HepG2 (cell line): ENCODE measurements around the gene XRCC1. TPM values are rescaled to one million over a fixed set of nuclear protein-coding genes. Genes with fewer than 3 reads are reported as not detected.

Experiments
- ATAC-seq: fragments of 200-7000 bp; cut with Tn5 transposase; 3 replicates; pipeline ENCODE4 v1.9.1; 2020; ENCODE audit warnings: mild to moderate bottlenecking, moderate library complexity
- BruUV-seq: library from RNA; stranded (reverse); fragments of 400-500 nt; replicated peaks from 2 replicates; lab custom pipeline; 2021; lab: Mats Ljungman, UMichigan
- CTCF ChIA-PET: fragments of 300-600 bp; formaldehyde crosslinking; extraction: SDS; loops from one replicate; lab custom pipeline; 2021; ENCODE audit warnings: low total read pairs, inconsistent platforms, low intra/inter-chr PET ratio; lab: Yijun Ruan, JAX
- POLR2A ChIA-PET: fragments of 350-600 bp; sonication (Branson Sonifier 250); formaldehyde crosslinking; loops from one replicate; lab custom pipeline; 2020; ENCODE audit warnings: antibody characterized with exemption, inconsistent platforms; lab: Yijun Ruan, JAX
- DNase-seq: peaks from one replicate; pipeline ENCODE4 v3.0.0-alpha.2; 2015; ENCODE audit warnings: low spot score
- FAIRE-seq: peaks from 3 replicates; lab custom pipeline; 2011; peaks lifted over from hg19 to GRCh38; lab: Jason Lieb, UNC
- H2AFZ ChIP-seq: one replicate; pipeline ENCODE4 v1.6.1; 2011; ENCODE audit warnings: low read length, inconsistent platforms
- H3K27ac ChIP-seq: fragments of 300-600 bp; 3 replicates; pipeline ENCODE4 v1.8.0; 2011; ENCODE audit warnings: mixed run types, mild to moderate bottlenecking, mixed read lengths, low read length, inconsistent platforms; ENCODE audit not compliant: insufficient read depth; ENCODE audit errors: extremely low read length
- H3K27me3 ChIP-seq, 2 experiments: fragments of 200-600 bp in 1 of 2; 2 replicates in 1 of 2; 3 replicates in 1 of 2; pipeline versions ENCODE4 v1.6.0 to v1.8.0; 2011; ENCODE audit warnings: low read length in 2 of 2, mild to moderate bottlenecking in 2 of 2, moderate library complexity in 2 of 2, inconsistent platforms in 1 of 2; ENCODE audit not compliant: insufficient read depth in 2 of 2, control insufficient read depth in 1 of 2
- H3K36me3 ChIP-seq, 2 experiments: fragments of 200-600 bp in 1 of 2; replicated peaks in 1 of 2; 2 replicates in 1 of 2; 3 replicates in 1 of 2; pipeline versions ENCODE4 v1.5.1 to v1.8.0; 2011; ENCODE audit warnings: low read length in 2 of 2, inconsistent platforms in 1 of 2; ENCODE audit not compliant: insufficient read depth in 2 of 2, control insufficient read depth in 1 of 2
- H3K4me1 ChIP-seq: 2 replicates; pipeline ENCODE4 v1.5.1; 2012; ENCODE audit warnings: low read length, inconsistent platforms; ENCODE audit not compliant: insufficient read depth
- H3K4me2 ChIP-seq: 2 replicates; pipeline ENCODE4 v1.6.0; 2011; ENCODE audit warnings: low read depth, low read length, inconsistent platforms
- H3K4me3 ChIP-seq, 3 experiments: fragments of 200-600 bp in 1 of 3; sonication (generic), shearing (Covaris generic) in 1 of 3; replicated peaks in 1 of 3; 2 replicates each; pipeline ENCODE4 v1.5.1; 2011 to 2016; ENCODE audit warnings: low read length in 3 of 3, inconsistent platforms in 2 of 3, low read depth in 2 of 3, mild to moderate bottlenecking in 2 of 3, control low read depth in 1 of 3, mixed read lengths in 1 of 3; ENCODE audit not compliant: insufficient read depth in 1 of 3
- H3K79me2 ChIP-seq: one replicate; pipeline ENCODE4 v1.6.1; 2011; ENCODE audit warnings: low read length, inconsistent platforms; ENCODE audit not compliant: insufficient read depth
- H3K9ac ChIP-seq: 2 replicates; pipeline ENCODE4 v1.6.0; 2011; ENCODE audit warnings: mild to moderate bottlenecking, low read depth, low read length, inconsistent platforms; ENCODE audit not compliant: insufficient read depth
- H3K9me3 ChIP-seq: 2 replicates; pipeline ENCODE4 v1.5.1; 2012; ENCODE audit warnings: mild to moderate bottlenecking, low read length
- H4K20me1 ChIP-seq: 2 replicates; pipeline ENCODE4 v1.6.0; 2011; ENCODE audit warnings: inconsistent platforms, mild to moderate bottlenecking, low read length, moderate library complexity; ENCODE audit not compliant: insufficient read depth
- ATF6 ChIP-seq: sonication (generic); formaldehyde crosslinking; conservative IDR thresholded peaks from 2 replicates; pipeline ENCODE4 v1.4.0; 2020; ENCODE audit warnings: missing genetic modification reagents
- GABPB1 ChIP-seq: IDR thresholded peaks from 2 replicates; pipeline ENCODE4 v1.6.1; 2016; ENCODE audit warnings: mild to moderate bottlenecking, missing genetic modification reagents, moderate library complexity, missing compliant biosample characterization
- KLF12 ChIP-seq: sonication (generic); formaldehyde crosslinking; IDR thresholded peaks from 2 replicates; pipeline ENCODE4 v1.4.0; 2020; ENCODE audit warnings: missing genetic modification reagents, borderline replicate concordance
- MED13 ChIP-seq: sonication (generic); formaldehyde crosslinking; IDR thresholded peaks from 2 replicates; pipeline ENCODE4 v1.5.0; 2020; ENCODE audit warnings: missing genetic modification reagents
- NR1H2 ChIP-seq: sonication (generic); formaldehyde crosslinking; IDR thresholded peaks from 2 replicates; pipeline ENCODE4 v1.8.1; 2022; ENCODE audit warnings: low read depth, missing genetic modification reagents, borderline replicate concordance
- SMAD9 ChIP-seq: sonication (generic); formaldehyde crosslinking; IDR thresholded peaks from 2 replicates; pipeline ENCODE4 v1.5.1; 2020; ENCODE audit warnings: mild to moderate bottlenecking, missing genetic modification reagents
- ZFP37 ChIP-seq: sonication (generic); formaldehyde crosslinking; IDR thresholded peaks from 2 replicates; pipeline ENCODE4 v1.4.0; 2020; ENCODE audit warnings: missing genetic modification reagents, borderline replicate concordance
- ZFP90 ChIP-seq: sonication (generic); formaldehyde crosslinking; IDR thresholded peaks from 2 replicates; pipeline ENCODE4 v1.8.0; 2022; ENCODE audit warnings: missing genetic modification reagents, mild to moderate bottlenecking, inconsistent platforms, borderline replicate concordance
- ZNF343 ChIP-seq: sonication (generic); formaldehyde crosslinking; IDR thresholded peaks from 2 replicates; pipeline ENCODE4 v1.4.0; 2020; ENCODE audit warnings: mild to moderate bottlenecking, missing genetic modification reagents
- ZNF441 ChIP-seq: sonication (generic); formaldehyde crosslinking; IDR thresholded peaks from 2 replicates; pipeline ENCODE4 v1.7.0; 2021; ENCODE audit warnings: missing genetic modification reagents, borderline replicate concordance
- ZNF546 ChIP-seq: sonication (generic); formaldehyde crosslinking; conservative IDR thresholded peaks from 2 replicates; pipeline ENCODE4 v1.8.1; 2023; ENCODE audit warnings: mild to moderate bottlenecking, missing genetic modification reagents
- ZNF589 ChIP-seq: sonication (generic); formaldehyde crosslinking; conservative IDR thresholded peaks from 2 replicates; pipeline ENCODE4 v1.8.0; 2022; ENCODE audit warnings: mild to moderate bottlenecking, moderate library complexity, missing genetic modification reagents
- ZNF660 ChIP-seq: sonication (generic); formaldehyde crosslinking; IDR thresholded peaks from 2 replicates; pipeline ENCODE4 v1.5.1; 2020; ENCODE audit warnings: mild to moderate bottlenecking, low read depth, missing genetic modification reagents, borderline replicate concordance
- ZNF674 ChIP-seq: sonication (generic); formaldehyde crosslinking; IDR thresholded peaks from 2 replicates; pipeline ENCODE4 v1.5.0; 2020; ENCODE audit warnings: low read depth, mild to moderate bottlenecking, missing genetic modification reagents
- ZNF737 ChIP-seq: sonication (generic); formaldehyde crosslinking; IDR thresholded peaks from 2 replicates; pipeline ENCODE4 v1.5.0; 2020; ENCODE audit warnings: missing genetic modification reagents, mild to moderate bottlenecking, borderline replicate concordance
- WGBS: methylation state at CpG from one replicate; pipeline ENCODE4 v1.1.6; 2017; ENCODE audit warnings: low lambda C conversion rate; 5-methylcytosine and 5-hydroxymethylcytosine counted together
- in situ Hi-C: cut with HindIII; loops from 2 replicates; pipeline ENCODE4 v1.10.0; 2017; ENCODE audit warnings: low pct_unique_long_range_greater_than_20kb; ENCODE audit not compliant: extremely low pct_ligation_motif_present
- intact Hi-C: fragments of 100-400 bp; cut with micrococcal nuclease; formaldehyde crosslinking; loops from one replicate; pipeline ENCODE4 v1.10.0; 2022; ENCODE audit not compliant: unreplicated experiment
- polyA plus RNA-seq, 8 experiments: library from polyadenylated mRNA; depleted of rRNA in 3 of 8; stranded (reverse) in 7 of 8; unstranded in 1 of 8; fragments of >200 nt; fragmentation: Illumina TruSeq in 4 of 8; extraction: Trizol in 4 of 8; gene quantifications; 2 replicates each; pipeline versions ENCODE4 v1.2.1 to v1.2.3, GENCODE V29; 2011 to 2016; ENCODE audit warnings: low read depth in 4 of 8, missing spikeins in 1 of 8, mixed read lengths in 1 of 8; ENCODE audit not compliant: insufficient read depth in 1 of 8
- total RNA-seq, 5 experiments: library from RNA; depleted of rRNA; stranded (reverse); fragments of >200 nt; fragmentation: Illumina TruSeq; extraction: Trizol; gene quantifications; 2 replicates each; pipeline ENCODE4 v1.2.3, GENCODE V29; 2016; ENCODE audit warnings: low read depth in 1 of 5
- TF ChIP-seq, protein P1 (sequence below): sonication (generic); formaldehyde crosslinking; conservative IDR thresholded peaks from 2 replicates; pipeline ENCODE4 v1.8.0; 2022; ENCODE audit warnings: low read depth, missing genetic modification reagents
- TF ChIP-seq, protein P2 (sequence below): sonication (generic); formaldehyde crosslinking; IDR thresholded peaks from 2 replicates; pipeline ENCODE4 v1.4.0; 2020; ENCODE audit warnings: missing genetic modification reagents, mild to moderate bottlenecking, borderline replicate concordance

XRCC1 gene
- total and polyA plus RNA-seq, 2 of the 13 experiments (the other 11 are each of a cell fraction or from before 2014, with no cell fraction given), result 24.7 to 26.3 TPM

DNA sequence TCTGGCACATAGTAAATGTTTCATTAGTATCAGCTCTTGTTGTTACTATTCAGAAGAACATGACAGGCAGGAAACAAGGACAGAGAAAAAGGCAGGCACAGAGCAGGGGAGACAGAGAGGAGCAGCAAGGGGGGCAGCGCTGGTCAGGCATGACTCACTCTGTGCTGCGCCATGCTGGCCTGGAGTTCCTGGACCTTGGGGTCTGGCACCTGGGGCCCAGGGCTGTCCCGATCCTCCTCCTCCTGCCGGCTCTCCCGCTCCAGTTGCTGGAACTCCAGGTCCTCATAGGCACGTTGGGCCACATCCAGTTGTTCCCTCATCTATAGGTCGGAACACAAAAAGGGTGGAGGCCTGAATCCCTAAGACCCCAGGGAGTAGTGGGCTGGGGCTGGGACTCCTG, 78.4 kb downstream of the XRCC1 start:
- no peak overlapping the region for H3K9ac ChIP-seq
- no peak for ATAC-seq
- WGBS, result 100% methylated on average over 6 of the region's 7 CpGs

More for the DNA sequence above, 78.4 kb downstream of the XRCC1 start:
- FAIRE-seq, result no peak
- no peak for TF ChIP-seq ZNF660 (CRISPR knock-in tag)
- TF ChIP-seq ZFP37 (CRISPR knock-in tag), result no peak
- no peak for TF ChIP-seq ZNF674 (CRISPR knock-in tag)
- no peak for TF ChIP-seq ZNF546 (CRISPR knock-in tag)
- TF ChIP-seq, protein P1, sequence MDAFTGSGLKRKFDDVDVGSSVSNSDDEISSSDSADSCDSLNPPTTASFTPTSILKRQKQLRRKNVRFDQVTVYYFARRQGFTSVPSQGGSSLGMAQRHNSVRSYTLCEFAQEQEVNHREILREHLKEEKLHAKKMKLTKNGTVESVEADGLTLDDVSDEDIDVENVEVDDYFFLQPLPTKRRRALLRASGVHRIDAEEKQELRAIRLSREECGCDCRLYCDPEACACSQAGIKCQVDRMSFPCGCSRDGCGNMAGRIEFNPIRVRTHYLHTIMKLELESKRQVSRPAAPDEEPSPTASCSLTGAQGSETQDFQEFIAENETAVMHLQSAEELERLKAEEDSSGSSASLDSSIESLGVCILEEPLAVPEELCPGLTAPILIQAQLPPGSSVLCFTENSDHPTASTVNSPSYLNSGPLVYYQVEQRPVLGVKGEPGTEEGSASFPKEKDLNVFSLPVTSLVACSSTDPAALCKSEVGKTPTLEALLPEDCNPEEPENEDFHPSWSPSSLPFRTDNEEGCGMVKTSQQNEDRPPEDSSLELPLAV, result no peak
- no peak for TF ChIP-seq ZNF343
- no peak for TF ChIP-seq ZNF589 (CRISPR knock-in tag)
- no peak for TF ChIP-seq KLF12
- no peak for TF ChIP-seq ZNF737 (CRISPR knock-in tag)
- no peak for TF ChIP-seq ZNF441
- TF ChIP-seq ATF6, result no peak
- TF ChIP-seq GABPB1 (CRISPR knock-in tag), result no peak
- TF ChIP-seq SMAD9, result no peak
- TF ChIP-seq ZFP90 (CRISPR knock-in tag), result no peak
- TF ChIP-seq, protein P2, sequence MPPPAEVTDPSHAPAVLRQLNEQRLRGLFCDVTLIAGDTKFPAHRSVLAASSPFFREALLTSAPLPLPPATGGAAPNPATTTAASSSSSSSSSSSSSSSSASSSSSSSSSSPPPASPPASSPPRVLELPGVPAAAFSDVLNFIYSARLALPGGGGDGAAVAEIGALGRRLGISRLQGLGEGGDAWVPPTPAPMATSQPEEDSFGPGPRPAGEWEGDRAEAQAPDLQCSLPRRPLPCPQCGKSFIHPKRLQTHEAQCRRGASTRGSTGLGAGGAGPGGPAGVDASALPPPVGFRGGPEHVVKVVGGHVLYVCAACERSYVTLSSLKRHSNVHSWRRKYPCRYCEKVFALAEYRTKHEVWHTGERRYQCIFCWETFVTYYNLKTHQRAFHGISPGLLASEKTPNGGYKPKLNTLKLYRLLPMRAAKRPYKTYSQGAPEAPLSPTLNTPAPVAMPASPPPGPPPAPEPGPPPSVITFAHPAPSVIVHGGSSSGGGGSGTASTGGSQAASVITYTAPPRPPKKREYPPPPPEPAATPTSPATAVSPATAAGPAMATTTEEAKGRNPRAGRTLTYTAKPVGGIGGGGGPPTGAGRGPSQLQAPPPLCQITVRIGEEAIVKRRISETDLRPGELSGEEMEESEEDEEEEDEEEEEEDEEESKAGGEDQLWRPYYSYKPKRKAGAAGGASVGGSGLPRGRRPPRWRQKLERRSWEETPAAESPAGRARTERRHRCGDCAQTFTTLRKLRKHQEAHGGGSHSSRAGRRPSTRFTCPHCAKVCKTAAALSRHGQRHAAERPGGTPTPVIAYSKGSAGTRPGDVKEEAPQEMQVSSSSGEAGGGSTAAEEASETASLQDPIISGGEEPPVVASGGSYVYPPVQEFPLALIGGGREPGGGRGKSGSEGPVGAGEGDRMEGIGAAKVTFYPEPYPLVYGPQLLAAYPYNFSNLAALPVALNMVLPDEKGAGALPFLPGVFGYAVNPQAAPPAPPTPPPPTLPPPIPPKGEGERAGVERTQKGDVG (CRISPR knock-in tag), result no peak
- TF ChIP-seq NR1H2 (CRISPR knock-in tag), result no peak
- TF ChIP-seq MED13 (CRISPR knock-in tag), result no peak
- Histone ChIP-seq H3K9me3 (no peaks in the 10 kb centered on the region), H3K36me3 (peaks cover 10 to 17% of the 10 kb centered on the region in 2 experiments; a peak in 3 of 5 replicates), H3K4me1 (peaks cover 28% of the 10 kb centered on the region), H3K4me3 (no peak overlapping the region), H4K20me1 (no peaks in the 10 kb centered on the region), H3K4me2 (no peak overlapping the region), H2AFZ (no peak overlapping the region), H3K27me3 (no peaks in the 10 kb centered on the region), H3K27ac (no peak overlapping the region), H3K79me2 (no peaks in the 10 kb centered on the region)
- ChIA-PET CTCF (no interaction called here), POLR2A (no interaction called here)
- BruUV-seq, result no TSS peak
- in situ Hi-C loops, result no loop called here
- intact Hi-C loops, result no loop called here
- DNase-seq, result no peak
